ENCODE data around the gene HBQ1. TPM values are rescaled to one million over a fixed set of nuclear protein-coding genes. Genes with fewer than 3 reads are reported as not detected.

HBQ1 gene
- total RNA-seq, 1 experiment from 2014 or later = 3.5 TPM

GRCh38 chr16:143047-143446, 37.2 kb upstream of the HBQ1 start:
- Histone ChIP-seq H3K79me2 (ENCODE audit: insufficient read depth, low read length) (no peaks in the 10 kb centered on the region), H3K23ac (ENCODE audit: insufficient read length, low read depth, low read length) (no peak overlapping the region), H4K91ac (ENCODE audit: insufficient read length, low read depth, low read length) (no peak overlapping the region), H2AFZ (ENCODE audit: low read length) (no peak overlapping the region), H3K56ac (ENCODE audit: insufficient read length, low read depth, low read length) (no peak overlapping the region), H3K27ac (ENCODE audit: insufficient read length, low read depth, low read length) (no peak overlapping the region), H3K27me3 (ENCODE audit: insufficient read depth, low read length) (no peaks in the 10 kb centered on the region; the same call in 1 of the 2 replicates), H3K9me3 (ENCODE audit: control insufficient read depth, low read depth, low read length) (no peaks in the 10 kb centered on the region), H3K4me1 (ENCODE audit: insufficient read depth, low read length) (no peaks in the 10 kb centered on the region), H2BK120ac (ENCODE audit: low read depth, low read length, poor library complexity, severe bottlenecking) (no peak overlapping the region), H3T11ph (ENCODE audit: low read length) (no peak overlapping the region), H4K20me1 (ENCODE audit: control insufficient read depth, insufficient read depth, insufficient read length) (no peaks in the 10 kb centered on the region), H3K4ac (ENCODE audit: low read depth, low read length) (no peak overlapping the region), H3K18ac (ENCODE audit: insufficient read length, low read depth, low read length) (no peak overlapping the region), H3K4me2 (ENCODE audit: insufficient read depth, insufficient read length, low read length) (no peak overlapping the region), H4K8ac (replicated peaks; ENCODE audit: insufficient read length, low read depth, low read length) (no peak overlapping the region), H3K23me2 (ENCODE audit: insufficient read length, low read depth, low read length, poor library complexity, severe bottlenecking) (no peaks in the 10 kb centered on the region), H2BK15ac (ENCODE audit: low read depth, low read length) (no peak overlapping the region), H3K79me1 (ENCODE audit: insufficient read depth, low read depth, low read length, poor library complexity, severe bottlenecking) (no peaks in the 10 kb centered on the region), H3K9ac (ENCODE audit: extremely low read depth, insufficient read length, low read length) (no peak overlapping the region), H3K14ac (ENCODE audit: insufficient read depth, low read length) (no peak overlapping the region), H2BK5ac (ENCODE audit: insufficient read length, low read length) (no peak overlapping the region), H2BK12ac (ENCODE audit: insufficient read length, low read depth, low read length) (no peak overlapping the region), H2AK5ac (ENCODE audit: insufficient read length, low read length) (no peak overlapping the region), H2BK20ac (ENCODE audit: low read depth, low read length, poor library complexity, severe bottlenecking) (no peak overlapping the region), H4K5ac (ENCODE audit: insufficient read length, low read depth, low read length) (no peak overlapping the region)
- Mint-ChIP-seq H3K27ac (no peak overlapping the region; a peak in 1 of 7 replicates), H3K36me3 (ENCODE audit: insufficient read depth in 1 of 3, low read depth in 3 of 3) (no peaks in the 10 kb centered on the region; a peak in 2 of 7 replicates), H3K9me3 (no peaks in the 10 kb centered on the region), H3K4me3 (no peak overlapping the region), H3K27me3 (ENCODE audit: low read depth) (peaks cover 16% of the 10 kb centered on the region), H3K4me1 (no peaks in the 10 kb centered on the region; a peak in 1 of 4 replicates)
- WGBS (ENCODE audit: extremely low coverage, insufficient read length, low lambda C conversion rate) = no CpG with 5 or more reads among the region's 6 CpGs
- no peak for TF ChIP-seq CTCF (conservative IDR thresholded peaks at IDR 0.05)
- DNase-seq = no peak
